Measurements from ENCODE around the gene AIG1. TPM values are rescaled to one million over a fixed set of nuclear protein-coding genes. Genes with fewer than 3 reads are reported as not detected.
A peak's percentile ranks its signal among the peaks of the same experiment; 100 is the strongest.

The AIG1 gene
- total RNA-seq, 1 experiment from 2014 or later: 18.6 TPM

GRCh38 chr6:143260857-143261256 is 200.2 kb downstream of the AIG1 start:
- Histone ChIP-seq H3K4me3 (ENCODE audit: insufficient read depth, low read depth, low read length) (no peak overlapping the region), H3K36me3 (replicated peaks; ENCODE audit: control insufficient read depth, insufficient read depth, low read length) (no peaks in the 10 kb centered on the region), H3K27me3 (ENCODE audit: control insufficient read depth, insufficient read depth, low read length) (no peaks in the 10 kb centered on the region)
- no peak for DNase-seq

GRCh38 chr6:143261899-143262436 is 201.3 kb downstream of the AIG1 start:
- DNase-seq: no peak

GRCh38 chr6:143262859-143263258 is 202.2 kb downstream of the AIG1 start:
- Histone ChIP-seq H3K4me3 (ENCODE audit: insufficient read depth, low read depth, low read length) (no peak overlapping the region), H3K36me3 (replicated peaks; ENCODE audit: control insufficient read depth, insufficient read depth, low read length) (no peaks in the 10 kb centered on the region), H3K27me3 (ENCODE audit: control insufficient read depth, insufficient read depth, low read length) (no peaks in the 10 kb centered on the region)
- no peak for DNase-seq

More at GRCh38 chr6:143261899-143262436, 201.3 kb downstream of the AIG1 start:
- no peaks in the 10 kb centered on the region for H3K27me3 ChIP-seq (ENCODE audit: control insufficient read depth, insufficient read depth, low read length)
- H3K4me3 ChIP-seq (ENCODE audit: insufficient read depth, low read depth, low read length): no peak overlapping the region
- no peaks in the 10 kb centered on the region for H3K36me3 ChIP-seq (replicated peaks; ENCODE audit: control insufficient read depth, insufficient read depth, low read length)

DNA sequence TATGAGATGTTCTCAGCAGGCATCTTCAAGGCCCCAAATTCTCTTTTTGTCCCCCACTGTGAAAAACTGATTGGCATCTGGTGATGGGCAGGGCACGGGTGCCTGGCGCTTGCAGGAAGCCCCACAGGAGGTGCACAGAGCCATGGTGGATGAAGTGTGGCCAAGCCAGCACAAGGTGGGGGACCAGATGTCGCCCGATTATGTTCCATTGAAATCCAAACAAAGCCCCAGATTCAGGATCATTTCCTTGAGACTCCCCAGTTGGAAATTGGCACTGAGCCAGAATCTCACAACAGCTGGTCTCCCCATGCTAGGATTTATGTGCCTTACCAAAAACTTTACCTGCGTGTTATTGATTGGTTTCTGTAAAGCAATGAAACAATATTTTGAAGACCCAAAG is 203.7 kb downstream of the AIG1 start:
- Histone ChIP-seq H3K36me3 (replicated peaks; ENCODE audit: control insufficient read depth, insufficient read depth, low read length) (no peaks in the 10 kb centered on the region), H3K4me3 (ENCODE audit: insufficient read depth, low read depth, low read length) (no peak overlapping the region), H3K27me3 (ENCODE audit: control insufficient read depth, insufficient read depth, low read length) (no peaks in the 10 kb centered on the region)
- DNase-seq: no peak

- H3K4me3 ChIP-seq (ENCODE audit: insufficient read depth, low read depth, low read length): no peak overlapping the region
- H3K36me3 ChIP-seq (replicated peaks; ENCODE audit: control insufficient read depth, insufficient read depth, low read length): no peaks in the 10 kb centered on the region
- DNase-seq: no peak
- no peaks in the 10 kb centered on the region for H3K27me3 ChIP-seq (ENCODE audit: control insufficient read depth, insufficient read depth, low read length)
These were observed 204.5 kb downstream of the AIG1 start for GRCh38 chr6:143264986-143265764.

GRCh38 chr6:143267760-143268159 is 207.1 kb downstream of the AIG1 start:
- no peak for DNase-seq
- Histone ChIP-seq H3K4me3 (ENCODE audit: insufficient read depth, low read depth, low read length) (no peak overlapping the region), H3K36me3 (replicated peaks; ENCODE audit: control insufficient read depth, insufficient read depth, low read length) (no peaks in the 10 kb centered on the region)

GRCh38 chr6:143268439-143268838 is 207.8 kb downstream of the AIG1 start:
- H3K36me3 ChIP-seq (replicated peaks; ENCODE audit: control insufficient read depth, insufficient read depth, low read length): no peaks in the 10 kb centered on the region
- no peaks in the 10 kb centered on the region for H3K27me3 ChIP-seq (ENCODE audit: control insufficient read depth, insufficient read depth, low read length)
- H3K4me3 ChIP-seq (ENCODE audit: insufficient read depth, low read depth, low read length): no peak overlapping the region
- no peak for DNase-seq

More at GRCh38 chr6:143267760-143268159, 207.1 kb downstream of the AIG1 start:
- H3K27me3 ChIP-seq (ENCODE audit: control insufficient read depth, insufficient read depth, low read length): no peaks in the 10 kb centered on the region

- no peaks in the 10 kb centered on the region for H3K36me3 ChIP-seq (replicated peaks; ENCODE audit: control insufficient read depth, insufficient read depth, low read length)
- H3K27me3 ChIP-seq (ENCODE audit: control insufficient read depth, insufficient read depth, low read length): no peaks in the 10 kb centered on the region
- H3K4me3 ChIP-seq (ENCODE audit: insufficient read depth, low read depth, low read length): no peak overlapping the region
These were observed 209.3 kb downstream of the AIG1 start for GRCh38 chr6:143270026-143270425.

GRCh38 chr6:143271024-143271423 is 210.3 kb downstream of the AIG1 start:
- Histone ChIP-seq H3K4me3 (ENCODE audit: insufficient read depth, low read depth, low read length) (no peak overlapping the region), H3K27me3 (ENCODE audit: control insufficient read depth, insufficient read depth, low read length) (no peaks in the 10 kb centered on the region), H3K36me3 (replicated peaks; ENCODE audit: control insufficient read depth, insufficient read depth, low read length) (no peaks in the 10 kb centered on the region)
- DNase-seq: no peak

More at GRCh38 chr6:143270026-143270425, 209.3 kb downstream of the AIG1 start:
- no peak for DNase-seq

DNA sequence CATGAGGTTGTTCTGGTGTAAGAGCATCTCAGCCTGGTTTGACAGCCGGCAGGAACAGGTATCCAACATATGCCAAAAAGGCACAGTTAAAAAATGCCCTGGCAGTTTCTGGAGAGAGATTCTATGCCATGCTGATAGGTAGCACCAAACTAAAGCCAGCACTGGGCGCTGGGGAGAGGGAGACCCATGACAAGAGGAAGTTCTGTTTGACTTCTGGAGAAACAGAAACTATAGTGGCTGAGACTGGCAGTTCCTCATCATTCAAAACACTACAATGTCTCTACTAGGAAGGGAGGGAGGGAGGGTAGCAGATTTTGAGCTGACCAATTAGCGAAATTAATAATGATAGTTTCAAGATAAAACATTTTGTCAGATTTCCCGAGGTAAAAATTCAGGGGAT is 215.7 kb downstream of the AIG1 start:
- no peak for DNase-seq
- Histone ChIP-seq H3K36me3 (replicated peaks; ENCODE audit: control insufficient read depth, insufficient read depth, low read length) (no peaks in the 10 kb centered on the region), H3K27me3 (ENCODE audit: control insufficient read depth, insufficient read depth, low read length) (no peaks in the 10 kb centered on the region), H3K4me3 (ENCODE audit: insufficient read depth, low read depth, low read length) (no peak overlapping the region)

DNA sequence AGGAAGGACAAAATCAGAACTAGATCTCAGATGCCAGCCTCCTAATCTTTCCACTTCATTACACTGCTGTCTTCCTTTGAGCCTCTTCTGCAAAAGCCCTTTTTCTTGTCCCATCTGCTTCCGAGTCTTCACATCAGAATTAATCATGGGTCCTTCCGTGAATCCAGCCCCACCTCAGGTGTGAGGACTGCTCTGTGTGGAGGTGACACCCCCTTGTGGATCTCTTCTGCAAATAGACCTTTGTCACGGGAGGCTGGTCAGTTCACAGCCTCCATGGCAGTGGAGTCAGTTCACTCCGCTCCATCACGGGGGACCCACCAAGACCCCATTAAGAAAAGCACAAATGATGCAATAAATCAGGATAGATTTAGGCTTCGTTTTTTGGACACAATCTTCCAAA is 218.7 kb downstream of the AIG1 start:
- H3K4me3 ChIP-seq (ENCODE audit: insufficient read depth, low read depth, low read length): no peak overlapping the region
- peak; percentile 35 for DNase-seq
- H3K36me3 ChIP-seq (replicated peaks; ENCODE audit: control insufficient read depth, insufficient read depth, low read length): no peaks in the 10 kb centered on the region
- H3K27me3 ChIP-seq (ENCODE audit: control insufficient read depth, insufficient read depth, low read length): no peaks in the 10 kb centered on the region

DNA sequence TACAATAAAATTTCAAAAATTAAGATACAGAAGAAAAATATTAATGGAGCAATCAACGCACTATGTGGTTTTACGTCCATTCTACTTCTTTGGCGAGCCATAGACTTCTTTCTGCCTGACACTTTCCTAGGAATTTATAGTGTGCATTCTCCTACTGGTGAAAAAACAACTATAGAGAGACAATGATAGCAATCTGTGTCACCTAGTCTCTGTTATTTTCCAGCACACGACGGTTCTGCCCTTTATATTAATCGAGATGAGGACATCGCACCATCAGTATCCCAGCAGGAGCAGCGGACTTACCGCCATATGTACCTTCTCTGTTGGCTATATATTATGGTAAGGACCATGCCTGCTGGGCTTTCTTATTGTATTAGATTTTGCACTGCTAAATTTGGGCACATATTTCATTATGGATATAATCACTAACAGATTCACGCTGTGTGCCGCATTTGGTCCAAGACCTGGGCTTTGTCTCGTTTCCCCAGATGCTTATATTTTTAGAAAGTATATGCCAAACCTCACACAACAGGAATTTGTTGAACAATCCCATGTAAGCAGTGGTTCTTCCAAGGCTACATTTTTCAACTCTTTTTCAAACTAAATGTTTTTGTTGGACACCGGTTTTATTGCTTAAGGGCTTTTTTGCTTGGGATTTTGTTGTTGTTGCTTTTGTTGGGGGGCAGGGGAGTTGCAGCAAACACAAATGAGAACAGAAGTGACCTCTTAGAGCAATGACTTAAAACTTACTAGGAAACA is 223.4 kb downstream of the AIG1 start:
- Histone ChIP-seq H3K4me3 (ENCODE audit: insufficient read depth, low read depth, low read length) (no peak overlapping the region), H3K36me3 (replicated peaks; ENCODE audit: control insufficient read depth, insufficient read depth, low read length) (no peaks in the 10 kb centered on the region), H3K27me3 (ENCODE audit: control insufficient read depth, insufficient read depth, low read length) (no peaks in the 10 kb centered on the region)
- DNase-seq: no peak

- Histone ChIP-seq H3K36me3 (replicated peaks; ENCODE audit: control insufficient read depth, insufficient read depth, low read length) (no peaks in the 10 kb centered on the region), H3K4me3 (ENCODE audit: insufficient read depth, low read depth, low read length) (no peak overlapping the region), H3K27me3 (ENCODE audit: control insufficient read depth, insufficient read depth, low read length) (no peaks in the 10 kb centered on the region)
- DNase-seq: no peak
These were observed 225.6 kb downstream of the AIG1 start for GRCh38 chr6:143286251-143286795.

DNA sequence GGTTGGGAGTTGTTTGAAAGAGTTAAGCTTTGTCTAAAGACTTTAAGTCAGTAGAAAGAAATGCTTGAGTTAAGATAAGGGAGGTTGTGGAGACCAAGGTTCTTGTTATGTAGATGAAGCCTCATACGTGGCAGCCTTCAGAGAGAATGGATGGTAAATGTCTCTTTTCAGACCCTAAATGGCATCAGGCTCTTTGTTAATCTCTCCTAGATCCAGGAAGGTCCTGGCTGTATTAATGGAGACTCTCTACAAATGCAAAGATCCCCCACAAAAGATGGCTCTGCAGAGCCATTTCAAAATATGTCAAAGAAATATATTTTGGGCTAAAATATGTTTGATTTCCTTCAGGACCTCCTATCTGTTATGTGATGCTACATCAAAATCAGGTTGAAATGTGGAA is 228.2 kb downstream of the AIG1 start:
- H3K27me3 ChIP-seq (ENCODE audit: control insufficient read depth, insufficient read depth, low read length): no peaks in the 10 kb centered on the region
- no peaks in the 10 kb centered on the region for H3K36me3 ChIP-seq (replicated peaks; ENCODE audit: control insufficient read depth, insufficient read depth, low read length)
- no peak overlapping the region for H3K4me3 ChIP-seq (ENCODE audit: insufficient read depth, low read depth, low read length)
- DNase-seq: no peak

GRCh38 chr6:143290206-143290605 is 229.5 kb downstream of the AIG1 start:
- Histone ChIP-seq H3K27me3 (ENCODE audit: control insufficient read depth, insufficient read depth, low read length) (no peaks in the 10 kb centered on the region), H3K4me3 (ENCODE audit: insufficient read depth, low read depth, low read length) (no peak overlapping the region), H3K36me3 (replicated peaks; ENCODE audit: control insufficient read depth, insufficient read depth, low read length) (no peaks in the 10 kb centered on the region)
- DNase-seq: no peak
